ENCODE measurements around the gene TMED5. TPM values are rescaled to one million over a fixed set of nuclear protein-coding genes. Genes with fewer than 3 reads are reported as not detected.
"Not testable (repeated sequence)": the region's sequence is repeated elsewhere in the genome, so short reads cannot be mapped to it uniquely, and the experiment has no call there.

Gene TMED5
- polyA plus RNA-seq, 4 donors = 86.7 to 100 (median 92.9) TPM

GRCh38 chr1:93174638-93175037 lies 5.6 kb downstream of the TMED5 start:
- not testable (repeated sequence) for DNase-seq (ENCODE audit: low read depth in 4 of 4, low spot score in 2 of 4)

- DNase-seq (ENCODE audit: low read depth in 4 of 4, low spot score in 2 of 4) = no peak
These were observed 7.4 kb downstream of the TMED5 start for GRCh38 chr1:93172778-93173177.

- no peak for DNase-seq (ENCODE audit: low read depth in 4 of 4, low spot score in 2 of 4)
These were observed 8.6 kb downstream of the TMED5 start for GRCh38 chr1:93171549-93172034.

- DNase-seq (ENCODE audit: low read depth in 4 of 4, low spot score in 2 of 4) = not testable (repeated sequence)
These were observed 10.0 kb downstream of the TMED5 start for GRCh38 chr1:93170141-93170678.

GRCh38 chr1:93167006-93167405 lies 13.2 kb downstream of the TMED5 start:
- DNase-seq (ENCODE audit: low read depth in 4 of 4, low spot score in 2 of 4) = no peak

- DNase-seq (ENCODE audit: low read depth in 4 of 4, low spot score in 2 of 4) = not testable (repeated sequence)
These were observed 14.3 kb downstream of the TMED5 start for GRCh38 chr1:93165895-93166294.

- DNase-seq (ENCODE audit: low read depth in 4 of 4, low spot score in 2 of 4) = no peak
These were observed 15.4 kb downstream of the TMED5 start for GRCh38 chr1:93164816-93165215.

GRCh38 chr1:93163314-93163713 lies 16.9 kb downstream of the TMED5 start:
- DNase-seq (ENCODE audit: low read depth in 4 of 4, low spot score in 2 of 4) = not testable (repeated sequence)

- no peak for DNase-seq (ENCODE audit: low read depth in 4 of 4, low spot score in 2 of 4)
These were observed 20.9 kb downstream of the TMED5 start for GRCh38 chr1:93159337-93159736.

GRCh38 chr1:93155335-93155734 lies 24.9 kb downstream of the TMED5 start:
- DNase-seq (ENCODE audit: low read depth in 4 of 4, low spot score in 2 of 4) = no peak

- no peak for DNase-seq (ENCODE audit: low read depth in 4 of 4, low spot score in 2 of 4)
These were observed 25.3 kb downstream of the TMED5 start for GRCh38 chr1:93154898-93155297.

GRCh38 chr1:93152835-93153234 lies 27.4 kb downstream of the TMED5 start:
- no peak for DNase-seq (ENCODE audit: low read depth in 4 of 4, low spot score in 2 of 4)

- DNase-seq (ENCODE audit: low read depth in 4 of 4, low spot score in 2 of 4) = no peak
These were observed 28.7 kb downstream of the TMED5 start for GRCh38 chr1:93151474-93151873.

GRCh38 chr1:93150729-93151128 lies 29.5 kb downstream of the TMED5 start:
- no peak for DNase-seq (ENCODE audit: low read depth in 4 of 4, low spot score in 2 of 4)

- no peak for DNase-seq (ENCODE audit: low read depth in 4 of 4, low spot score in 2 of 4)
These were observed 32.2 kb downstream of the TMED5 start for GRCh38 chr1:93148001-93148400.

GRCh38 chr1:93143769-93144168 lies 36.4 kb downstream of the TMED5 start:
- DNase-seq (ENCODE audit: low read depth in 4 of 4, low spot score in 2 of 4) = no peak

- DNase-seq (ENCODE audit: low read depth in 4 of 4, low spot score in 2 of 4) = no peak
These were observed 37.1 kb downstream of the TMED5 start for GRCh38 chr1:93143136-93143535.

GRCh38 chr1:93142161-93142560 lies 38.1 kb downstream of the TMED5 start:
- DNase-seq (ENCODE audit: low read depth in 4 of 4, low spot score in 2 of 4) = no peak

GRCh38 chr1:93140106-93140505 lies 40.1 kb downstream of the TMED5 start:
- no peak for DNase-seq (ENCODE audit: low read depth in 4 of 4, low spot score in 2 of 4)

- DNase-seq (ENCODE audit: low read depth in 4 of 4, low spot score in 2 of 4) = no peak
These were observed 42.5 kb downstream of the TMED5 start for GRCh38 chr1:93137604-93138292.

- no peak for DNase-seq (ENCODE audit: low read depth in 4 of 4, low spot score in 2 of 4)
These were observed 43.8 kb downstream of the TMED5 start for GRCh38 chr1:93136445-93136844.

GRCh38 chr1:93132638-93133037 lies 47.6 kb downstream of the TMED5 start:
- no peak for DNase-seq (ENCODE audit: low read depth in 4 of 4, low spot score in 2 of 4)

Data from left renal cortex interstitium (tissue), 4 donors.